ENCODE results near the gene MAN1C1.

MAN1C1 gene

GRCh38 chr1:25622531-25622930, 5.9 kb downstream of the MAN1C1 start:
- Histone ChIP-seq H4K20me1 (ENCODE audit: insufficient read depth, low read length) (no peaks in the 10 kb centered on the region), H3K79me2 (ENCODE audit: low read length) (no peaks in the 10 kb centered on the region), H3K36me3 (replicated peaks; ENCODE audit: low read depth, low read length) (no peaks in the 10 kb centered on the region), H2AFZ (ENCODE audit: low read depth, low read length) (no peak overlapping the region), H3K4me2 (ENCODE audit: low read length) (no peak overlapping the region), H3K27me3 (ENCODE audit: low read depth, low read length) (peaks cover 41% of the 10 kb centered on the region), H3K4me1 (ENCODE audit: low read length) (no peaks in the 10 kb centered on the region), H3K9me3 (ENCODE audit: insufficient read depth, low read length) (no peaks in the 10 kb centered on the region), H3K27ac (ENCODE audit: low read length) (no peak overlapping the region), H3K4me3 (ENCODE audit: low read length) (no peak overlapping the region), H3K9ac (ENCODE audit: low read length) (no peak overlapping the region)
- no peak for TF ChIP-seq EZH2phosphoT487 (IDR thresholded peaks at IDR 0.05; ENCODE audit: low read depth)
- TF ChIP-seq CTCF (IDR thresholded peaks at IDR 0.05; ENCODE audit: low read depth, low read length): no peak

GRCh38 chr1:25623007-25623406, 6.4 kb downstream of the MAN1C1 start:
- TF ChIP-seq CTCF (IDR thresholded peaks at IDR 0.05; ENCODE audit: low read depth, low read length) (no peak), EZH2phosphoT487 (IDR thresholded peaks at IDR 0.05; ENCODE audit: low read depth) (no peak)
- no peaks in the 10 kb centered on the region for H3K79me2 ChIP-seq (ENCODE audit: low read length)
- H3K4me2 ChIP-seq (ENCODE audit: low read length): no peak overlapping the region
- peaks cover 41% of the 10 kb centered on the region for H3K27me3 ChIP-seq (ENCODE audit: low read depth, low read length)
- no peaks in the 10 kb centered on the region for H4K20me1 ChIP-seq (ENCODE audit: insufficient read depth, low read length)
- no peak overlapping the region for H3K9ac ChIP-seq (ENCODE audit: low read length)
- no peak overlapping the region for H3K4me3 ChIP-seq (ENCODE audit: low read length)
- no peak overlapping the region for H2AFZ ChIP-seq (ENCODE audit: low read depth, low read length)
- H3K36me3 ChIP-seq (replicated peaks; ENCODE audit: low read depth, low read length): no peaks in the 10 kb centered on the region
- no peak overlapping the region for H3K27ac ChIP-seq (ENCODE audit: low read length)
- H3K9me3 ChIP-seq (ENCODE audit: insufficient read depth, low read length): no peaks in the 10 kb centered on the region
- no peaks in the 10 kb centered on the region for H3K4me1 ChIP-seq (ENCODE audit: low read length)

GRCh38 chr1:25623731-25624130, 7.1 kb downstream of the MAN1C1 start:
- Histone ChIP-seq H2AFZ (ENCODE audit: low read depth, low read length) (no peak overlapping the region), H3K9ac (ENCODE audit: low read length) (no peak overlapping the region), H3K4me1 (ENCODE audit: low read length) (no peaks in the 10 kb centered on the region), H3K27me3 (ENCODE audit: low read depth, low read length) (peaks cover 35% of the 10 kb centered on the region), H3K9me3 (ENCODE audit: insufficient read depth, low read length) (no peaks in the 10 kb centered on the region), H3K4me2 (ENCODE audit: low read length) (no peak overlapping the region), H3K79me2 (ENCODE audit: low read length) (no peaks in the 10 kb centered on the region), H3K27ac (ENCODE audit: low read length) (no peak overlapping the region), H4K20me1 (ENCODE audit: insufficient read depth, low read length) (no peaks in the 10 kb centered on the region), H3K36me3 (replicated peaks; ENCODE audit: low read depth, low read length) (no peaks in the 10 kb centered on the region), H3K4me3 (ENCODE audit: low read length) (no peak overlapping the region)
- TF ChIP-seq EZH2phosphoT487 (IDR thresholded peaks at IDR 0.05; ENCODE audit: low read depth): no peak
- no peak for TF ChIP-seq CTCF (IDR thresholded peaks at IDR 0.05; ENCODE audit: low read depth, low read length)

- H3K79me2 ChIP-seq (ENCODE audit: low read length): no peaks in the 10 kb centered on the region
- no peak overlapping the region for H3K4me3 ChIP-seq (ENCODE audit: low read length)
- no peaks in the 10 kb centered on the region for H3K36me3 ChIP-seq (replicated peaks; ENCODE audit: low read depth, low read length)
- no peak overlapping the region for H3K4me2 ChIP-seq (ENCODE audit: low read length)
- no peak for TF ChIP-seq CTCF (IDR thresholded peaks at IDR 0.05; ENCODE audit: low read depth, low read length)
- TF ChIP-seq EZH2phosphoT487 (IDR thresholded peaks at IDR 0.05; ENCODE audit: low read depth): no peak
- H3K27me3 ChIP-seq (ENCODE audit: low read depth, low read length): peaks cover 36% of the 10 kb centered on the region
- H3K4me1 ChIP-seq (ENCODE audit: low read length): no peaks in the 10 kb centered on the region
- H3K9me3 ChIP-seq (ENCODE audit: insufficient read depth, low read length): no peaks in the 10 kb centered on the region
- H3K9ac ChIP-seq (ENCODE audit: low read length): no peak overlapping the region
- no peak overlapping the region for H3K27ac ChIP-seq (ENCODE audit: low read length)
- H2AFZ ChIP-seq (ENCODE audit: low read depth, low read length): no peak overlapping the region
- H4K20me1 ChIP-seq (ENCODE audit: insufficient read depth, low read length): no peaks in the 10 kb centered on the region
These were observed 7.6 kb downstream of the MAN1C1 start for GRCh38 chr1:25624156-25624555.

All from OCI-LY3 (cell line).